ENCODE results near the gene RUVBL2.

- TF ChIP-seq CTCF (IDR thresholded peaks at IDR 0.05) (no peak), POLR2A (IDR thresholded peaks at IDR 0.05) (no peak), EP300 (IDR thresholded peaks at IDR 0.05) (no peak)
Measured at GRCh38 chr19:49059053-49059452, 65.4 kb downstream of the RUVBL2 start.
